HK-2 (cell line): Measurements from ENCODE around the gene ANKMY1.
"Not testable (repeated sequence)": the region's sequence is repeated elsewhere in the genome, so short reads cannot be mapped to it uniquely, and the experiment has no call there.

Experiments
- DNase-seq: peaks from one replicate; pipeline ENCODE4 v3.0.0-alpha.2; 2018; ENCODE audit not compliant: unreplicated experiment

The ANKMY1 gene

GRCh38 chr2:240555541-240556250 lies 2.1 kb downstream of the ANKMY1 start:
- no peak for DNase-seq

GRCh38 chr2:240554767-240555493 lies 2.9 kb downstream of the ANKMY1 start:
- DNase-seq = no peak

GRCh38 chr2:240553956-240554480 lies 3.8 kb downstream of the ANKMY1 start:
- no peak for DNase-seq

GRCh38 chr2:240551811-240552210 lies 6.0 kb downstream of the ANKMY1 start:
- DNase-seq = no peak

- no peak for DNase-seq
Observed at GRCh38 chr2:240551288-240551687, 6.5 kb downstream of the ANKMY1 start.

- no peak for DNase-seq
Observed at GRCh38 chr2:240539906-240540305, 17.9 kb downstream of the ANKMY1 start.

- not testable (repeated sequence) for DNase-seq
Observed at GRCh38 chr2:240539101-240539500, 18.7 kb downstream of the ANKMY1 start.

GRCh38 chr2:240538031-240538780 lies 19.6 kb downstream of the ANKMY1 start:
- DNase-seq = no peak

- no peak for DNase-seq
Observed at GRCh38 chr2:240532031-240532775, 25.6 kb downstream of the ANKMY1 start.

- DNase-seq = no peak
Observed at GRCh38 chr2:240531038-240531437, 26.8 kb downstream of the ANKMY1 start.

- no peak for DNase-seq
Observed at GRCh38 chr2:240530181-240530580, 27.6 kb downstream of the ANKMY1 start.

- no peak for DNase-seq
Observed at GRCh38 chr2:240529344-240529999, 28.3 kb downstream of the ANKMY1 start.

- no peak for DNase-seq
Observed at GRCh38 chr2:240528406-240529040, 29.3 kb downstream of the ANKMY1 start.

GRCh38 chr2:240527153-240527750 lies 30.5 kb downstream of the ANKMY1 start:
- DNase-seq = no peak

GRCh38 chr2:240526521-240526920 lies 31.3 kb downstream of the ANKMY1 start:
- no peak for DNase-seq

GRCh38 chr2:240525802-240526201 lies 32.0 kb downstream of the ANKMY1 start:
- no peak for DNase-seq

- DNase-seq = no peak
Observed at GRCh38 chr2:240524963-240525718, 32.6 kb downstream of the ANKMY1 start.

- no peak for DNase-seq
Observed at GRCh38 chr2:240523451-240524281, 34.1 kb downstream of the ANKMY1 start.

GRCh38 chr2:240522406-240522805 lies 35.4 kb downstream of the ANKMY1 start:
- DNase-seq = no peak
